T-cell (primary cell): ENCODE measurements around the gene ENTPD6. TPM values are rescaled to one million over a fixed set of nuclear protein-coding genes. Genes with fewer than 3 reads are reported as not detected.

Experiments
- ATAC-seq, 4 experiments: fragments of 200-7000 bp in 3 of 4; fragments of 150-1000 bp in 1 of 4; cut with Tn5 transposase; replicated peaks in 1 of 4; 1 replicate in 3 of 4; 2 replicates in 1 of 4; pipeline ENCODE4 v1.10.0; 2021; ENCODE audit warnings: moderate library complexity in 3 of 4, mild to moderate bottlenecking in 2 of 4, moderate number of reproducible peaks in 1 of 4
- CTCF ChIA-PET, 2 donors: fragments of 300-600 bp; sonication (Branson Sonifier 250); formaldehyde crosslinking; loops; one replicate each; lab custom pipeline; 2022; ENCODE audit warnings: antibody characterized with exemption in 2 of 2; lab: Charles Lee
- POLR2A ChIA-PET, 2 donors: fragments of 300-600 bp; sonication (Branson Sonifier 250); formaldehyde crosslinking; loops; one replicate each; lab custom pipeline; 2022; ENCODE audit warnings: antibody characterized with exemption in 2 of 2; lab: Charles Lee
- DNase-seq, 35 experiments: peaks; one replicate each; pipeline versions ENCODE4 v3.0.0 to v3.0.0-alpha.2; 2013 to 2023
- H3K27ac ChIP-seq: one replicate; pipeline ENCODE4 v1.5.1; 2013; ENCODE audit warnings: low read length
- H3K27me3 ChIP-seq, 2 experiments: replicated peaks in 1 of 2; 1 replicate in 1 of 2; 2 replicates in 1 of 2; pipeline versions ENCODE4 v1.6.1 to v1.7.0; 2013; ENCODE audit warnings: low read length in 1 of 2, mixed read lengths in 1 of 2; ENCODE audit not compliant: control insufficient read depth in 2 of 2, insufficient read depth in 2 of 2; ENCODE audit errors: extremely low read depth in 1 of 2
- H3K36me3 ChIP-seq, 2 donors: 1 replicate in 1 of 2; 2 replicates in 1 of 2; pipeline versions ENCODE4 v1.6.1 to v1.7.0; 2013; ENCODE audit warnings: low read length in 1 of 2; ENCODE audit not compliant: control insufficient read depth in 2 of 2, insufficient read depth in 1 of 2; ENCODE audit errors: extremely low read depth in 1 of 2
- H3K4me1 ChIP-seq, 2 experiments: 1 replicate in 1 of 2; 2 replicates in 1 of 2; pipeline versions ENCODE4 v1.6.1 to v1.7.0; 2013; ENCODE audit warnings: low read length in 2 of 2, mixed read lengths in 1 of 2; ENCODE audit not compliant: insufficient read depth in 2 of 2, control insufficient read depth in 1 of 2; ENCODE audit errors: extremely low read depth in 1 of 2
- H3K4me3 ChIP-seq, 2 donors: 1 replicate in 1 of 2; 2 replicates in 1 of 2; pipeline versions ENCODE4 v1.5.1 to v1.7.0; 2013; ENCODE audit warnings: mild to moderate bottlenecking in 2 of 2, low read length in 1 of 2, moderate library complexity in 1 of 2; ENCODE audit not compliant: control insufficient read depth in 1 of 2; ENCODE audit errors: extremely low read depth in 1 of 2
- H3K9me3 ChIP-seq: 2 replicates; pipeline ENCODE4 v1.7.0; 2013
- H3K27ac Mint-ChIP-seq, 2 donors: one replicate each; pipeline ENCODE4 v1.8.0; 2020 to 2021; ENCODE audit warnings: mild to moderate bottlenecking in 2 of 2, mixed read lengths in 2 of 2
- H3K27me3 Mint-ChIP-seq, 2 donors: one replicate each; pipeline ENCODE4 v1.8.0; 2021 to 2022; ENCODE audit warnings: mixed read lengths in 2 of 2
- H3K36me3 Mint-ChIP-seq: one replicate; pipeline ENCODE4 v1.8.0; 2021; ENCODE audit warnings: mixed read lengths
- H3K4me1 Mint-ChIP-seq, 3 donors: one replicate each; pipeline ENCODE4 v1.8.0; 2020 to 2022; ENCODE audit warnings: mixed read lengths in 3 of 3, mild to moderate bottlenecking in 1 of 3
- H3K4me3 Mint-ChIP-seq, 3 donors: one replicate each; pipeline ENCODE4 v1.8.0; 2020 to 2022; ENCODE audit warnings: mild to moderate bottlenecking in 3 of 3, mixed read lengths in 3 of 3, moderate library complexity in 3 of 3
- H3K9me3 Mint-ChIP-seq, 3 donors: one replicate each; pipeline ENCODE4 v1.8.0; 2020 to 2022; ENCODE audit warnings: mixed read lengths in 3 of 3
- WGBS: methylation state at CpG from one replicate; pipeline ENCODE4 v1.1.5; 2013; ENCODE audit warnings: missing lambda C conversion rate; ENCODE audit not compliant: insufficient coverage; 5-methylcytosine and 5-hydroxymethylcytosine counted together
- total RNA-seq, 35 experiments: library from RNA in 6 of 35; stranded (reverse) in 6 of 35; fragments of 120-200 nt in 1 of 35; gene quantifications; one replicate each; pipeline versions ENCODE4 v1.2.1 to v1.2.4 and lab custom pipeline; 2013 to 2026

The ENTPD6 gene
- total RNA-seq, 5 donors from 2014 or later (not counting 1 experiment from before 2014, with no cell fraction given) = 80.5 to 102 (median 90.9) TPM

- H3K4me1 Mint-ChIP-seq = peaks cover 9 to 17% (median 12%) of the 10 kb centered on the region in 3 donors
- Histone ChIP-seq H3K27me3 (peaks cover 0 to 18% of the 10 kb centered on the region in 2 experiments), H3K9me3 (no peaks in the 10 kb centered on the region), H3K36me3 (no peaks in the 10 kb centered on the region), H3K4me1 (peaks cover 4 to 22% of the 10 kb centered on the region in 2 experiments), H3K4me3 (no peak overlapping the region), H3K27ac (no peak overlapping the region)
- WGBS = 56% methylated on average over 1 of the region's 2 CpGs
- ChIA-PET CTCF (no interaction called here), POLR2A (no interaction called here)
- DNase-seq (no peak), ATAC-seq (no peak)
- no peak overlapping the region for H3K4me3 Mint-ChIP-seq
- H3K27ac Mint-ChIP-seq = no peak overlapping the region
- no peaks in the 10 kb centered on the region for H3K9me3 Mint-ChIP-seq
- no peaks in the 10 kb centered on the region for H3K36me3 Mint-ChIP-seq
- H3K27me3 Mint-ChIP-seq = peaks cover 18 to 27% of the 10 kb centered on the region in 2 donors
Measured at GRCh38 chr20:25191689-25192088, 3.8 kb upstream of the ENTPD6 start.

- Histone ChIP-seq H3K27ac (no peak overlapping the region), H3K4me3 (no peak overlapping the region), H3K27me3 (peaks cover 0 to 3% of the 10 kb centered on the region in 2 experiments), H3K36me3 (no peaks in the 10 kb centered on the region), H3K9me3 (no peaks in the 10 kb centered on the region), H3K4me1 (peaks cover 15 to 37% of the 10 kb centered on the region in 2 experiments)
- H3K27ac Mint-ChIP-seq = peak overlapping the region; percentile 12 to 42
- ATAC-seq = no peak
- no CpG with 5 or more reads among the region's 2 CpGs for WGBS
- H3K4me3 Mint-ChIP-seq = peak overlapping the region in 2 of 3 donors; percentile 4 to 93
- no peaks in the 10 kb centered on the region for H3K36me3 Mint-ChIP-seq
- peaks cover 27 to 35% (median 30%) of the 10 kb centered on the region in 3 donors for H3K4me1 Mint-ChIP-seq
- ChIA-PET POLR2A (no interaction called here), CTCF (no interaction called here)
- peaks cover 3 to 9% of the 10 kb centered on the region in 2 donors for H3K27me3 Mint-ChIP-seq
- DNase-seq = no peak
- H3K9me3 Mint-ChIP-seq = no peaks in the 10 kb centered on the region
Measured at GRCh38 chr20:25193843-25194242, 1.7 kb upstream of the ENTPD6 start.

GRCh38 chr20:25194333-25194972 lies 1.1 kb upstream of the ENTPD6 start:
- DNase-seq (peak in 1 of 35 experiments; percentile 3), ATAC-seq (no peak)
- Mint-ChIP-seq H3K4me1 (peaks cover 33 to 41% (median 36%) of the 10 kb centered on the region in 3 donors), H3K9me3 (no peaks in the 10 kb centered on the region), H3K4me3 (peak overlapping the region; percentile 87 to 93 (median 90)), H3K27ac (peak overlapping the region; percentile 90 to 92), H3K36me3 (no peaks in the 10 kb centered on the region), H3K27me3 (peaks cover 3 to 5% of the 10 kb centered on the region in 2 donors)
- H3K27ac ChIP-seq = peak overlapping the region; percentile 86
- peaks cover 15 to 40% of the 10 kb centered on the region in 2 experiments for H3K4me1 ChIP-seq
- no peaks in the 10 kb centered on the region for H3K9me3 ChIP-seq
- POLR2A ChIA-PET = no interaction called here
- CTCF ChIA-PET = interaction anchor here in 1 of 2 donors (0.6 to 1.0 kb wide), 2 partner anchors 62 to 104 kb away, joined by 3 read pairs; no protein-coding TSS in a partner anchor
- H3K27me3 ChIP-seq = peaks cover 0 to 3% of the 10 kb centered on the region in 2 experiments
- H3K4me3 ChIP-seq = no peak overlapping the region
- WGBS = 96% methylated on average over 18 of the region's 18 CpGs
- no peaks in the 10 kb centered on the region for H3K36me3 ChIP-seq

- no peaks in the 10 kb centered on the region for H3K36me3 ChIP-seq
- Mint-ChIP-seq H3K27ac (peak overlapping the region; percentile 86 to 88), H3K36me3 (no peaks in the 10 kb centered on the region), H3K4me1 (peaks cover 50 to 57% (median 53%) of the 10 kb centered on the region in 3 donors), H3K9me3 (no peaks in the 10 kb centered on the region), H3K27me3 (no peaks in the 10 kb centered on the region), H3K4me3 (peak overlapping the region; percentile 87 to 93 (median 90))
- peak; percentile 19 to 25 (median 22) for ATAC-seq
- peaks cover 15 to 40% of the 10 kb centered on the region in 2 experiments for H3K4me1 ChIP-seq
- peak in 12 of 35 experiments; percentile 2 to 42 (median 14) for DNase-seq
- no peaks in the 10 kb centered on the region for H3K27me3 ChIP-seq
- CTCF ChIA-PET = no interaction called here
- WGBS = 3% methylated on average over 29 of the region's 39 CpGs
- no peaks in the 10 kb centered on the region for H3K9me3 ChIP-seq
- H3K4me3 ChIP-seq = peak overlapping the region; percentile 74 to 97
- POLR2A ChIA-PET = no interaction called here
- peak overlapping the region; percentile 63 for H3K27ac ChIP-seq
Measured at GRCh38 chr20:25195962-25196785, 662 bp downstream of the ENTPD6 start.

DNA sequence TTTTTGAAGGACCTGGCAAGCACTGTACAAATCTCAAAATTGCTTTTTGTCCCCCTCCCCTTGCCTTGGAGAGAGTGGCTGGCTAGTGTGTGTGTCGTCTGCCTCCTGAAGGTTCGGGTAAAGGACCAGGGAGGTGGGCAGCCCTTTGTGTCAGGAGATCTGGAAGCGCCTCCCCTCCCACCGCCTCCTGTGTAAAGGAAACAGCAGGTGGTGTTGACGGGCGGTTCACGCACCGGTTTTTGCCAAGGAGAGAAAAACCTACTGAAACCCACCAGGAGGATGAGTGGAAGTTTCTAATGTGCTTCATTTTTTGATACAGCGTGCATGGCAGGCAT lies 1.2 kb downstream of the ENTPD6 start:
- H3K4me1 ChIP-seq = peaks cover 15 to 40% of the 10 kb centered on the region in 2 experiments
- WGBS = 60% methylated on average over 1 of the region's 9 CpGs
- peak overlapping the region; percentile 63 for H3K27ac ChIP-seq
- ChIA-PET POLR2A (no interaction called here), CTCF (no interaction called here)
- Mint-ChIP-seq H3K36me3 (no peaks in the 10 kb centered on the region), H3K27ac (peak overlapping the region; percentile 86 to 88), H3K4me1 (peaks cover 52 to 63% (median 56%) of the 10 kb centered on the region in 3 donors), H3K27me3 (no peaks in the 10 kb centered on the region), H3K9me3 (no peaks in the 10 kb centered on the region), H3K4me3 (peak overlapping the region; percentile 87 to 93 (median 90))
- DNase-seq (peak in 3 of 35 experiments; percentile 8 to 24 (median 17)), ATAC-seq (no peak)
- H3K36me3 ChIP-seq = no peaks in the 10 kb centered on the region
- H3K27me3 ChIP-seq = no peaks in the 10 kb centered on the region
- peak overlapping the region; percentile 74 to 97 for H3K4me3 ChIP-seq
- no peaks in the 10 kb centered on the region for H3K9me3 ChIP-seq

- Histone ChIP-seq H3K27ac (peak overlapping the region; percentile 63), H3K36me3 (no peaks in the 10 kb centered on the region), H3K4me3 (peak overlapping the region; percentile 74 to 97), H3K9me3 (no peaks in the 10 kb centered on the region), H3K27me3 (no peaks in the 10 kb centered on the region), H3K4me1 (peaks cover 15 to 40% of the 10 kb centered on the region in 2 experiments)
- Mint-ChIP-seq H3K9me3 (no peaks in the 10 kb centered on the region), H3K27ac (peak overlapping the region; percentile 86 to 88), H3K27me3 (no peaks in the 10 kb centered on the region), H3K36me3 (no peaks in the 10 kb centered on the region), H3K4me1 (peaks cover 55 to 66% (median 56%) of the 10 kb centered on the region in 3 donors), H3K4me3 (peak overlapping the region; percentile 87 to 93 (median 90))
- CTCF ChIA-PET = no interaction called here
- peak in 15 of 35 experiments; percentile 10 to 52 (median 23) for DNase-seq
- POLR2A ChIA-PET = no interaction called here
- ATAC-seq = peak; percentile 32 to 42 (median 36)
- WGBS = 13% methylated on average over 1 of the region's 3 CpGs
Measured at GRCh38 chr20:25197183-25197869, 1.8 kb downstream of the ENTPD6 start.
